Right lobe of liver (tissue), 4 donors: ENCODE results near the gene SIRT2.

ENCODE experiments used
- CTCF ChIP-seq, 4 donors: fragments of 200-600 bp in 3 of 4; fragments of 450-650 bp in 1 of 4; IDR thresholded peaks; one replicate each; pipeline versions ENCODE4 v1.5.1 to v1.8.0; 2016 to 2022; ENCODE audit warnings: antibody characterized with exemption in 4 of 4, mild to moderate bottlenecking in 2 of 4
- POLR2A ChIP-seq: fragments of 450-650 bp; IDR thresholded peaks from one replicate; pipeline ENCODE4 v1.6.1; 2017; ENCODE audit warnings: antibody characterized with exemption, mild to moderate bottlenecking
- donor health status: DM: no; HTN: no; CAD: no.
- donor health status: DM: no; HTN: no; CAD: no.
- donor health status: DM: no; HTN: yes; CAD: no.

GRCh38 chr19:38928391-38929001 is 29.1 kb upstream of the SIRT2 start:
- TF ChIP-seq CTCF (IDR thresholded peaks at IDR 0.05) (no peak), POLR2A (no peak)
